ENCODE measurements around the gene CCDC141. TPM values are rescaled to one million over a fixed set of nuclear protein-coding genes. Genes with fewer than 3 reads are reported as not detected.

CCDC141 gene
- total and polyA plus RNA-seq, 2 donors (not counting 3 experiments of a cell fraction or from before 2014, with no cell fraction given): not detected

DNA sequence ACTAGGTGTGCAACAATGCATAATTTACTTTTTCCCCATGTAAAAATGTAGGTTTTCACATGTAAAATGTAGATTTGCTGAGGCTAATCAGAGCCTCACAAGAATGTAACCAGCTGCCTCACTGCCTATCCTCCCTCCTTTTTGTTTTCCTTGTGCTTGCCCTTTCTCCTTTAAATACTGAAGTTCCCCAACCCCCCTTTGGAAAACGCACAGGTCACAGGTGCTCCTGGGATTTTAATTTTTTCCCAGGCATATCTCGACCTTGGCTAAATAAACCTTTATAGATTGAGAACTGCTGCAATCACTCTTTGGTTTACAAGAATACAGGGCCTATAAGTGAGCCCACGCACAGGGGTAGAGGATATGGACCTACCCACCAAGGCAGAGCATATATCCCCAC lies 165.5 kb downstream of the CCDC141 start:
- Histone ChIP-seq H3K27me3 (ENCODE audit: control insufficient read depth in 2 of 2, insufficient read depth in 2 of 2, low read length in 2 of 2) (no peaks in the 10 kb centered on the region), H2AFZ (ENCODE audit: low read depth, low read length) (no peak overlapping the region), H3K27ac (ENCODE audit: insufficient read depth, low read depth, low read length) (no peak overlapping the region), H3K79me2 (ENCODE audit: control insufficient read depth, insufficient read depth, low read length) (no peaks in the 10 kb centered on the region), H3K4me3 (replicated peaks in 1 of 3; ENCODE audit: insufficient read depth in 1 of 3, low read depth in 1 of 3, low read length in 3 of 3) (no peak overlapping the region), H3K9me3 (replicated peaks; ENCODE audit: control insufficient read depth, insufficient read depth, low read length) (no peaks in the 10 kb centered on the region), H3K36me3 (ENCODE audit: control insufficient read depth in 2 of 2, extremely low read depth in 1 of 2, insufficient read depth in 2 of 2, low read length in 2 of 2) (no peaks in the 10 kb centered on the region), H4K20me1 (replicated peaks; ENCODE audit: control insufficient read depth, extremely low read depth, insufficient read depth, low read length) (no peaks in the 10 kb centered on the region), H3K4me2 (ENCODE audit: insufficient read depth, low read length) (no peak overlapping the region), H3K9ac (replicated peaks; ENCODE audit: extremely low read depth, insufficient read depth, low read length) (no peak overlapping the region), H3K4me1 (ENCODE audit: control insufficient read depth, extremely low read depth, insufficient read depth, low read length) (peaks cover 25% of the 10 kb centered on the region), H3K9me1 (replicated peaks; ENCODE audit: control insufficient read depth, extremely low read depth, insufficient read depth, low read length) (no peaks in the 10 kb centered on the region)
- dilution Hi-C loops (cut with MboI; ENCODE audit: extremely low pct_ligation_motif_present, low sequenced_read_pairs) (no loop called here), intact Hi-C loops (cut with micrococcal nuclease) (no loop called here)
- ChIA-PET CTCF (interaction anchor here (0.7 to 2.1 kb wide), 2 partner anchors 123 to 250 kb away, joined by 4 to 7 read pairs; no protein-coding TSS in a partner anchor), POLR2A (no interaction called here)
- BruUV-seq (replicated peaks): no TSS peak
- no peak for DNase-seq (ENCODE audit: low read depth, low spot score)
- no peak for FAIRE-seq
- TF ChIP-seq, protein P1, sequence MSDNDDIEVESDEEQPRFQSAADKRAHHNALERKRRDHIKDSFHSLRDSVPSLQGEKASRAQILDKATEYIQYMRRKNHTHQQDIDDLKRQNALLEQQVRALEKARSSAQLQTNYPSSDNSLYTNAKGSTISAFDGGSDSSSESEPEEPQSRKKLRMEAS (IDR thresholded peaks at IDR 0.05; ENCODE audit: insufficient read depth, insufficient read length): no peak
- TF ChIP-seq, protein P2, sequence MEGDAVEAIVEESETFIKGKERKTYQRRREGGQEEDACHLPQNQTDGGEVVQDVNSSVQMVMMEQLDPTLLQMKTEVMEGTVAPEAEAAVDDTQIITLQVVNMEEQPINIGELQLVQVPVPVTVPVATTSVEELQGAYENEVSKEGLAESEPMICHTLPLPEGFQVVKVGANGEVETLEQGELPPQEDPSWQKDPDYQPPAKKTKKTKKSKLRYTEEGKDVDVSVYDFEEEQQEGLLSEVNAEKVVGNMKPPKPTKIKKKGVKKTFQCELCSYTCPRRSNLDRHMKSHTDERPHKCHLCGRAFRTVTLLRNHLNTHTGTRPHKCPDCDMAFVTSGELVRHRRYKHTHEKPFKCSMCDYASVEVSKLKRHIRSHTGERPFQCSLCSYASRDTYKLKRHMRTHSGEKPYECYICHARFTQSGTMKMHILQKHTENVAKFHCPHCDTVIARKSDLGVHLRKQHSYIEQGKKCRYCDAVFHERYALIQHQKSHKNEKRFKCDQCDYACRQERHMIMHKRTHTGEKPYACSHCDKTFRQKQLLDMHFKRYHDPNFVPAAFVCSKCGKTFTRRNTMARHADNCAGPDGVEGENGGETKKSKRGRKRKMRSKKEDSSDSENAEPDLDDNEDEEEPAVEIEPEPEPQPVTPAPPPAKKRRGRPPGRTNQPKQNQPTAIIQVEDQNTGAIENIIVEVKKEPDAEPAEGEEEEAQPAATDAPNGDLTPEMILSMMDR (IDR thresholded peaks at IDR 0.05; ENCODE audit: extremely low read depth in 1 of 2, insufficient read depth in 1 of 2, low read depth in 1 of 2, low read length in 2 of 2): no peak
- TF ChIP-seq JUN (IDR thresholded peaks at IDR 0.05; ENCODE audit: borderline replicate concordance, insufficient read depth, insufficient read length, low read depth) (no peak), POLR2AphosphoS5 (IDR thresholded peaks at IDR 0.05; ENCODE audit: insufficient read depth, low read depth, low read length) (no peak), POLR2A (IDR thresholded peaks at IDR 0.05; ENCODE audit: low read depth, low read length) (no peak), GATA2 (IDR thresholded peaks at IDR 0.05; ENCODE audit: insufficient read depth, insufficient read length, low read depth, low read length) (no peak), EZH2 (IDR thresholded peaks at IDR 0.05; ENCODE audit: borderline replicate concordance, low read depth, low read length, severe bottlenecking) (no peak), MYC (IDR thresholded peaks at IDR 0.05; ENCODE audit: low read depth, low read length) (no peak), FOS (IDR thresholded peaks at IDR 0.05; ENCODE audit: borderline replicate concordance, insufficient read depth, low read length) (no peak)

All from endothelial cell of umbilical vein (primary cell).